ENCODE results near the gene ZNF575.
"Not testable (repeated sequence)": the region's sequence is repeated elsewhere in the genome, so short reads cannot be mapped to it uniquely, and the experiment has no call there.

ZNF575 gene

GRCh38 chr19:43510713-43511112 is 22.3 kb upstream of the ZNF575 start:
- no peak for DNase-seq (ENCODE audit: low spot score)

GRCh38 chr19:43511324-43511723 is 21.7 kb upstream of the ZNF575 start:
- DNase-seq (ENCODE audit: low spot score), result no peak

GRCh38 chr19:43512399-43512798 is 20.6 kb upstream of the ZNF575 start:
- DNase-seq (ENCODE audit: low spot score), result not testable (repeated sequence)

- DNase-seq (ENCODE audit: low spot score), result no peak
These were observed 14.9 kb upstream of the ZNF575 start for GRCh38 chr19:43518051-43518450.

GRCh38 chr19:43519436-43520088 is 13.4 kb upstream of the ZNF575 start:
- peak; percentile 89 for DNase-seq (ENCODE audit: low spot score)

GRCh38 chr19:43522929-43523328 is 10.1 kb upstream of the ZNF575 start:
- DNase-seq (ENCODE audit: low spot score), result no peak

GRCh38 chr19:43523696-43524095 is 9.3 kb upstream of the ZNF575 start:
- not testable (repeated sequence) for DNase-seq (ENCODE audit: low spot score)

- peak; percentile 51 for DNase-seq (ENCODE audit: low spot score)
These were observed 7.8 kb upstream of the ZNF575 start for GRCh38 chr19:43524922-43525835.

GRCh38 chr19:43525836-43526771 is 6.9 kb upstream of the ZNF575 start:
- no peak for DNase-seq (ENCODE audit: low spot score)

GRCh38 chr19:43526884-43527859 is 5.8 kb upstream of the ZNF575 start, which contains the start of gene ETHE1:
Gene ETHE1, minus strand, starts transcription at chr19:43527201. Its CDS starts 24 bp downstream, at chr19:43527177.
- DNase-seq (ENCODE audit: low spot score), result peak; percentile 80

- no peak for DNase-seq (ENCODE audit: low spot score)
These were observed 4.9 kb upstream of the ZNF575 start for GRCh38 chr19:43527860-43528622.

- no peak for DNase-seq (ENCODE audit: low spot score)
These were observed 422 bp upstream of the ZNF575 start for GRCh38 chr19:43532571-43532961.

GRCh38 chr19:43533546-43534304 is 737 bp downstream of the ZNF575 start:
- peak; percentile 99 for DNase-seq (ENCODE audit: low spot score)

- no peak for DNase-seq (ENCODE audit: low spot score)
These were observed 1.4 kb downstream of the ZNF575 start for GRCh38 chr19:43534305-43534815.

- peak; percentile 89 for DNase-seq (ENCODE audit: low spot score)
These were observed 2.1 kb downstream of the ZNF575 start for GRCh38 chr19:43534816-43535761.

- no peak for DNase-seq (ENCODE audit: low spot score)
These were observed 5.9 kb downstream of the ZNF575 start for GRCh38 chr19:43538922-43539321.

- DNase-seq (ENCODE audit: low spot score), result no peak
These were observed 7.4 kb downstream of the ZNF575 start for GRCh38 chr19:43540381-43540780.
